ENCODE measurements around the gene TMEM94.
"Not testable (repeated sequence)": the region's sequence is repeated elsewhere in the genome, so short reads cannot be mapped to it uniquely, and the experiment has no call there.

Gene TMEM94

GRCh38 chr17:75433218-75433783 is 23.1 kb upstream of the TMEM94 start:
- no peaks in the 10 kb centered on the region for H3K27me3 ChIP-seq (ENCODE audit: low read depth)
- H3K9me3 ChIP-seq, result no peaks in the 10 kb centered on the region
- no peak for DNase-seq (ENCODE audit: low spot score in 2 of 2)
- H3K4me3 ChIP-seq, result no peak overlapping the region
- peaks cover 20% of the 10 kb centered on the region for H3K4me1 ChIP-seq
- in situ Hi-C loops (cut with MboI; ENCODE audit: low sequenced_read_pairs), result no loop called here
- no peaks in the 10 kb centered on the region for H3K36me3 ChIP-seq (replicated peaks)

- in situ Hi-C loops (cut with MboI; ENCODE audit: low sequenced_read_pairs); H3K27me3 ChIP-seq (ENCODE audit: low read depth); H3K9me3 ChIP-seq; H3K36me3 ChIP-seq (replicated peaks); H3K4me3 ChIP-seq; DNase-seq (ENCODE audit: low spot score in 2 of 2): not testable (repeated sequence)
- peaks cover 14% of the 10 kb centered on the region for H3K4me1 ChIP-seq
Observed at GRCh38 chr17:75434433-75434832, 22.0 kb upstream of the TMEM94 start.

GRCh38 chr17:75437404-75437803 is 19.0 kb upstream of the TMEM94 start:
- H3K27me3 ChIP-seq (ENCODE audit: low read depth); in situ Hi-C loops (cut with MboI; ENCODE audit: low sequenced_read_pairs): not testable (repeated sequence)

GRCh38 chr17:75439287-75439686 is 17.1 kb upstream of the TMEM94 start:
- Histone ChIP-seq H3K9me3 (no peaks in the 10 kb centered on the region), H3K27me3 (ENCODE audit: low read depth) (no peaks in the 10 kb centered on the region), H3K4me1 (no peaks in the 10 kb centered on the region), H3K36me3 (replicated peaks) (no peaks in the 10 kb centered on the region), H3K4me3 (no peak overlapping the region)
- in situ Hi-C loops (cut with MboI; ENCODE audit: low sequenced_read_pairs), result no loop called here
- no peak for DNase-seq (ENCODE audit: low spot score in 2 of 2)

More at GRCh38 chr17:75437404-75437803, 19.0 kb upstream of the TMEM94 start:
- not testable (repeated sequence) for H3K9me3 ChIP-seq; H3K36me3 ChIP-seq (replicated peaks); DNase-seq (ENCODE audit: low spot score in 2 of 2); H3K4me3 ChIP-seq; H3K4me1 ChIP-seq

GRCh38 chr17:75440738-75441448 is 15.5 kb upstream of the TMEM94 start:
- Histone ChIP-seq H3K36me3 (replicated peaks) (no peaks in the 10 kb centered on the region), H3K4me1 (no peaks in the 10 kb centered on the region), H3K27me3 (ENCODE audit: low read depth) (no peaks in the 10 kb centered on the region), H3K4me3 (no peak overlapping the region), H3K9me3 (no peaks in the 10 kb centered on the region)
- in situ Hi-C loops (cut with MboI; ENCODE audit: low sequenced_read_pairs), result no loop called here
- DNase-seq (ENCODE audit: low spot score in 2 of 2), result no peak

GRCh38 chr17:75442168-75443103 is 14.0 kb upstream of the TMEM94 start:
- no peak overlapping the region for H3K4me3 ChIP-seq

GRCh38 chr17:75445296-75445695 is 11.1 kb upstream of the TMEM94 start:
- Histone ChIP-seq H3K27me3 (ENCODE audit: low read depth) (no peaks in the 10 kb centered on the region), H3K9me3 (no peaks in the 10 kb centered on the region), H3K36me3 (replicated peaks) (no peaks in the 10 kb centered on the region), H3K4me3 (no peak overlapping the region), H3K4me1 (no peaks in the 10 kb centered on the region)
- in situ Hi-C loops (cut with MboI; ENCODE audit: low sequenced_read_pairs), result no loop called here
- DNase-seq (ENCODE audit: low spot score in 2 of 2), result no peak

More at GRCh38 chr17:75442168-75443103, 14.0 kb upstream of the TMEM94 start:
- in situ Hi-C loops (cut with MboI; ENCODE audit: low sequenced_read_pairs), result no loop called here
- Histone ChIP-seq H3K9me3 (no peaks in the 10 kb centered on the region), H3K36me3 (replicated peaks) (no peaks in the 10 kb centered on the region), H3K4me1 (no peaks in the 10 kb centered on the region), H3K27me3 (ENCODE audit: low read depth) (no peaks in the 10 kb centered on the region)
- DNase-seq (ENCODE audit: low spot score in 2 of 2), result no peak

- H3K9me3 ChIP-seq; H3K4me3 ChIP-seq; H3K36me3 ChIP-seq (replicated peaks); H3K4me1 ChIP-seq; DNase-seq (ENCODE audit: low spot score in 2 of 2); in situ Hi-C loops (cut with MboI; ENCODE audit: low sequenced_read_pairs); H3K27me3 ChIP-seq (ENCODE audit: low read depth): not testable (repeated sequence)
Observed at GRCh38 chr17:75445896-75446295, 10.5 kb upstream of the TMEM94 start.

GRCh38 chr17:75447951-75448856 is 8.2 kb upstream of the TMEM94 start:
- H3K4me3 ChIP-seq, result no peak overlapping the region
- H3K36me3 ChIP-seq (replicated peaks), result no peaks in the 10 kb centered on the region
- no peaks in the 10 kb centered on the region for H3K9me3 ChIP-seq
- no peaks in the 10 kb centered on the region for H3K4me1 ChIP-seq
- DNase-seq (ENCODE audit: low spot score in 2 of 2), result no peak
- in situ Hi-C loops (cut with MboI; ENCODE audit: low sequenced_read_pairs), result no loop called here
- no peaks in the 10 kb centered on the region for H3K27me3 ChIP-seq (ENCODE audit: low read depth)

GRCh38 chr17:75450270-75450669 is 6.2 kb upstream of the TMEM94 start:
- DNase-seq (ENCODE audit: low spot score in 2 of 2), result no peak
- H3K4me3 ChIP-seq, result no peak overlapping the region
- no peaks in the 10 kb centered on the region for H3K4me1 ChIP-seq
- H3K36me3 ChIP-seq (replicated peaks), result no peaks in the 10 kb centered on the region
- H3K27me3 ChIP-seq (ENCODE audit: low read depth), result no peaks in the 10 kb centered on the region
- no peaks in the 10 kb centered on the region for H3K9me3 ChIP-seq
- in situ Hi-C loops (cut with MboI; ENCODE audit: low sequenced_read_pairs), result no loop called here

- in situ Hi-C loops (cut with MboI; ENCODE audit: low sequenced_read_pairs), result no loop called here
- no peak overlapping the region for H3K4me3 ChIP-seq
- DNase-seq (ENCODE audit: low spot score in 2 of 2), result no peak
Observed at GRCh38 chr17:75454193-75454592, 2.2 kb upstream of the TMEM94 start.

GRCh38 chr17:75454672-75455071 is 1.8 kb upstream of the TMEM94 start:
- H3K9me3 ChIP-seq; H3K27me3 ChIP-seq (ENCODE audit: low read depth); DNase-seq (ENCODE audit: low spot score in 2 of 2); H3K4me3 ChIP-seq; in situ Hi-C loops (cut with MboI; ENCODE audit: low sequenced_read_pairs); H3K36me3 ChIP-seq (replicated peaks): not testable (repeated sequence)
- H3K4me1 ChIP-seq, result peaks cover 13% of the 10 kb centered on the region

More at GRCh38 chr17:75454193-75454592, 2.2 kb upstream of the TMEM94 start:
- Histone ChIP-seq H3K9me3 (no peaks in the 10 kb centered on the region), H3K36me3 (replicated peaks) (no peaks in the 10 kb centered on the region), H3K27me3 (ENCODE audit: low read depth) (no peaks in the 10 kb centered on the region), H3K4me1 (peaks cover 13% of the 10 kb centered on the region)

- Histone ChIP-seq H3K4me1 (peaks cover 17% of the 10 kb centered on the region), H3K4me3 (peak overlapping the region; percentile 52), H3K27me3 (ENCODE audit: low read depth) (no peaks in the 10 kb centered on the region), H3K36me3 (replicated peaks) (no peaks in the 10 kb centered on the region), H3K9me3 (no peaks in the 10 kb centered on the region)
- in situ Hi-C loops (cut with MboI; ENCODE audit: low sequenced_read_pairs), result no loop called here
- no peak for DNase-seq (ENCODE audit: low spot score in 2 of 2)
Observed at GRCh38 chr17:75456039-75456416, 407 bp upstream of the TMEM94 start.

Measured in HAP-1 (cell line).